HepG2 (cell line): Measurements from ENCODE around the gene INPP1. TPM values are rescaled to one million over a fixed set of nuclear protein-coding genes. Genes with fewer than 3 reads are reported as not detected.
A peak's percentile ranks its signal among the peaks of the same experiment; 100 is the strongest.

ENCODE experiments used
- GPN1 ChIP-seq: sonication (generic); formaldehyde crosslinking; IDR thresholded peaks from 2 replicates; pipeline ENCODE4 v1.5.1; 2020; ENCODE audit warnings: missing genetic modification reagents, borderline replicate concordance
- KDM6A ChIP-seq: IDR thresholded peaks from 2 replicates; pipeline ENCODE4 v1.6.1; 2016; ENCODE audit warnings: low read depth
- PAX8 ChIP-seq: sonication (generic); formaldehyde crosslinking; IDR thresholded peaks from 2 replicates; pipeline ENCODE4 v1.8.0; 2022; ENCODE audit warnings: mild to moderate bottlenecking, missing genetic modification reagents, borderline replicate concordance
- SMAD9 ChIP-seq: sonication (generic); formaldehyde crosslinking; IDR thresholded peaks from 2 replicates; pipeline ENCODE4 v1.5.1; 2020; ENCODE audit warnings: mild to moderate bottlenecking, missing genetic modification reagents
- ZNF484 ChIP-seq: sonication (generic); formaldehyde crosslinking; IDR thresholded peaks from 2 replicates; pipeline ENCODE4 v1.5.1; 2020; ENCODE audit warnings: mild to moderate bottlenecking, low read depth, missing genetic modification reagents, borderline replicate concordance
- ZNF501 ChIP-seq: sonication (generic); formaldehyde crosslinking; IDR thresholded peaks from 2 replicates; pipeline ENCODE4 v1.5.1; 2020; ENCODE audit warnings: mild to moderate bottlenecking, moderate library complexity, missing genetic modification reagents
- ZNF709 ChIP-seq: sonication (generic); formaldehyde crosslinking; IDR thresholded peaks from 2 replicates; pipeline ENCODE4 v1.5.0; 2020; ENCODE audit warnings: mild to moderate bottlenecking, missing genetic modification reagents
- ZNF747 ChIP-seq: sonication (generic); formaldehyde crosslinking; IDR thresholded peaks from 2 replicates; pipeline ENCODE4 v1.8.1; 2023; ENCODE audit warnings: missing genetic modification reagents, mild to moderate bottlenecking, borderline replicate concordance
- ZNF841 ChIP-seq: sonication (generic); formaldehyde crosslinking; IDR thresholded peaks from 2 replicates; pipeline ENCODE4 v1.8.1; 2023; ENCODE audit warnings: missing genetic modification reagents, borderline replicate concordance
- ZSCAN9 ChIP-seq: IDR thresholded peaks from 2 replicates; pipeline ENCODE4 v1.6.1; 2016; ENCODE audit warnings: borderline replicate concordance
- polyA plus RNA-seq, 8 experiments: library from polyadenylated mRNA; depleted of rRNA in 3 of 8; stranded (reverse) in 7 of 8; unstranded in 1 of 8; fragments of >200 nt; fragmentation: Illumina TruSeq in 4 of 8; extraction: Trizol in 4 of 8; gene quantifications; 2 replicates each; pipeline versions ENCODE4 v1.2.1 to v1.2.3, GENCODE V29; 2011 to 2016; ENCODE audit warnings: low read depth in 4 of 8, missing spikeins in 1 of 8, mixed read lengths in 1 of 8; ENCODE audit not compliant: insufficient read depth in 1 of 8
- total RNA-seq, 5 experiments: library from RNA; depleted of rRNA; stranded (reverse); fragments of >200 nt; fragmentation: Illumina TruSeq; extraction: Trizol; gene quantifications; 2 replicates each; pipeline ENCODE4 v1.2.3, GENCODE V29; 2016; ENCODE audit warnings: low read depth in 1 of 5
- TF ChIP-seq, protein P1 (sequence below): IDR thresholded peaks from 2 replicates; pipeline ENCODE4 v1.6.1; 2012; ENCODE audit warnings: low read depth, low read length, improper control_type of control experiment
- TF ChIP-seq, protein P2 (sequence below): sonication (generic); formaldehyde crosslinking; IDR thresholded peaks from 2 replicates; pipeline ENCODE4 v1.4.0; 2020; ENCODE audit warnings: missing genetic modification reagents, mild to moderate bottlenecking, borderline replicate concordance
- TF ChIP-seq, protein P3 (sequence below): sonication (generic); formaldehyde crosslinking; conservative IDR thresholded peaks from 2 replicates; pipeline ENCODE4 v1.4.0; 2020; ENCODE audit warnings: mild to moderate bottlenecking, missing genetic modification reagents, moderate library complexity
- TF ChIP-seq, protein P4 (sequence below): sonication (generic); formaldehyde crosslinking; IDR thresholded peaks from 2 replicates; pipeline ENCODE4 v1.5.0; 2020; ENCODE audit warnings: missing genetic modification reagents

INPP1 gene
- total and polyA plus RNA-seq, 2 of the 13 experiments (the other 11 are each of a cell fraction or from before 2014, with no cell fraction given): 10.0 to 13.3 TPM

DNA sequence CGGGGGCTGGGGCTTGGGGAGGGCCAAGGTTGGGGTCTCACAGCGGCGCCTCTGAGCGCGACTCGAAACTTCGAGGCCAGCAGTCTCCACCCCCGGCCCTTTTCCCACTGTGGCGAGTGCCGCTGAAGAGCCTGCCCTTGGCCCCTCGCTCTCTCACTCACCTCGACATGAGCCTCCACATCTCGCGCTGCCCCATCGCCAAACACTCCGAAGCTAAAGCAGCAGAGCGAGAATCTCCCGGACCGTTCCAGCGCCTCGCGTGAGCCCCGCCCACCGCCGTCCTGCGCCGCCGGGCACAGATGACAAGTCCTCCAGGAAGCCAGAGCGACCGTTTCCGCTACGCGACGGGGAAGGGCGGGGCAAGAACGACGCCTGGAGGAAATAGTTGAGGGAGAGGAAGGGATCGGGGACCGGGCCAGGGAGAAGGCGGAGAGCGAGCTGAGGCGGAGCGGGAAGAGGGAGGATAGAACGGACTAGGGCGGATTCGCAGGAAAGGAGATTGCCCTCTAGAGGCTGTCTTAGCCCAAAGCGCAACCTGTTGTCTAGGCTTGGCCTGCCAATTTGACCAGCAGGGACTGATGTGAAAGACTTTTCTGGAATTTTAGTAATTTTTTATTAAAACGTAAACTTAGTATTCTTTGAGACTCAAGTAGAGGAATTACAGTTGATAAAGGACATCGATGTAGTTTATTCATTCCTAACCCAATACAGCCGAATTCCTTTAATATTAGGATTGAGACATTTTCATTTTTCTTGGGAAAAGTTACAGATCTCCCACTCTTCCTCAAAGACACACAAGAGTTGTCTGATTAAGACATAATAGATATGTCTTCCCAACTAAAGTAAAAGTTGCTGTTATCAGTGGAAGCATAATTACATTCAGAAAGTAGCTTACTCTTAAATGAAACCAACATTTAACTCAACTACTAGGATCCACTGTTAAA, 23.6 kb upstream of the INPP1 start, which contains the start of gene HIBCH (continued):
- TF ChIP-seq, protein P1, sequence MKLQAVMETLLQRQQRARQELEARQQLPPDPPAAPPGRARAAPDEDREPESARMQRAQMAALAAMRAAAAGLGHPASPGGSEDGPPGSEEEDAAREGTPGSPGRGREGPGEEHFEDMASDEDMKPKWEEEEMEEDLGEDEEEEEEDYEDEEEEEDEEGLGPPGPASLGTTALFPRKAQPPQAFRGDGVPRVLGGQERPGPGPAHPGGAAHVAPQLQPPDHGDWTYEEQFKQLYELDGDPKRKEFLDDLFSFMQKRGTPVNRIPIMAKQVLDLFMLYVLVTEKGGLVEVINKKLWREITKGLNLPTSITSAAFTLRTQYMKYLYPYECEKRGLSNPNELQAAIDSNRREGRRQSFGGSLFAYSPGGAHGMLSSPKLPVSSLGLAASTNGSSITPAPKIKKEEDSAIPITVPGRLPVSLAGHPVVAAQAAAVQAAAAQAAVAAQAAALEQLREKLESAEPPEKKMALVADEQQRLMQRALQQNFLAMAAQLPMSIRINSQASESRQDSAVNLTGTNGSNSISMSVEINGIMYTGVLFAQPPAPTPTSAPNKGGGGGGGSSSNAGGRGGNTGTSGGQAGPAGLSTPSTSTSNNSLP: no peak
- TF ChIP-seq ZNF841 (CRISPR knock-in tag) (no peak), ZNF484 (no peak; the same call in 1 of the 2 replicates), ZNF501 (peak; percentile 81), SMAD9 (CRISPR knock-in tag) (no peak), ZSCAN9 (CRISPR knock-in tag) (peak; percentile 96), PAX8 (CRISPR knock-in tag) (0 out of 2 replicates have a peak, but pooled peaks have one; percentile 84), ZNF709 (CRISPR knock-in tag) (0 out of 2 replicates have a peak, but pooled peaks have one; percentile 76), ZNF747 (CRISPR knock-in tag) (peak; percentile 98), GPN1 (CRISPR knock-in tag) (0 out of 2 replicates have a peak, but pooled peaks have one; percentile 44), KDM6A (no peak)
- TF ChIP-seq, protein P2, sequence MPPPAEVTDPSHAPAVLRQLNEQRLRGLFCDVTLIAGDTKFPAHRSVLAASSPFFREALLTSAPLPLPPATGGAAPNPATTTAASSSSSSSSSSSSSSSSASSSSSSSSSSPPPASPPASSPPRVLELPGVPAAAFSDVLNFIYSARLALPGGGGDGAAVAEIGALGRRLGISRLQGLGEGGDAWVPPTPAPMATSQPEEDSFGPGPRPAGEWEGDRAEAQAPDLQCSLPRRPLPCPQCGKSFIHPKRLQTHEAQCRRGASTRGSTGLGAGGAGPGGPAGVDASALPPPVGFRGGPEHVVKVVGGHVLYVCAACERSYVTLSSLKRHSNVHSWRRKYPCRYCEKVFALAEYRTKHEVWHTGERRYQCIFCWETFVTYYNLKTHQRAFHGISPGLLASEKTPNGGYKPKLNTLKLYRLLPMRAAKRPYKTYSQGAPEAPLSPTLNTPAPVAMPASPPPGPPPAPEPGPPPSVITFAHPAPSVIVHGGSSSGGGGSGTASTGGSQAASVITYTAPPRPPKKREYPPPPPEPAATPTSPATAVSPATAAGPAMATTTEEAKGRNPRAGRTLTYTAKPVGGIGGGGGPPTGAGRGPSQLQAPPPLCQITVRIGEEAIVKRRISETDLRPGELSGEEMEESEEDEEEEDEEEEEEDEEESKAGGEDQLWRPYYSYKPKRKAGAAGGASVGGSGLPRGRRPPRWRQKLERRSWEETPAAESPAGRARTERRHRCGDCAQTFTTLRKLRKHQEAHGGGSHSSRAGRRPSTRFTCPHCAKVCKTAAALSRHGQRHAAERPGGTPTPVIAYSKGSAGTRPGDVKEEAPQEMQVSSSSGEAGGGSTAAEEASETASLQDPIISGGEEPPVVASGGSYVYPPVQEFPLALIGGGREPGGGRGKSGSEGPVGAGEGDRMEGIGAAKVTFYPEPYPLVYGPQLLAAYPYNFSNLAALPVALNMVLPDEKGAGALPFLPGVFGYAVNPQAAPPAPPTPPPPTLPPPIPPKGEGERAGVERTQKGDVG: no peak; the same call in 1 of the 2 replicates
- TF ChIP-seq, protein P3, sequence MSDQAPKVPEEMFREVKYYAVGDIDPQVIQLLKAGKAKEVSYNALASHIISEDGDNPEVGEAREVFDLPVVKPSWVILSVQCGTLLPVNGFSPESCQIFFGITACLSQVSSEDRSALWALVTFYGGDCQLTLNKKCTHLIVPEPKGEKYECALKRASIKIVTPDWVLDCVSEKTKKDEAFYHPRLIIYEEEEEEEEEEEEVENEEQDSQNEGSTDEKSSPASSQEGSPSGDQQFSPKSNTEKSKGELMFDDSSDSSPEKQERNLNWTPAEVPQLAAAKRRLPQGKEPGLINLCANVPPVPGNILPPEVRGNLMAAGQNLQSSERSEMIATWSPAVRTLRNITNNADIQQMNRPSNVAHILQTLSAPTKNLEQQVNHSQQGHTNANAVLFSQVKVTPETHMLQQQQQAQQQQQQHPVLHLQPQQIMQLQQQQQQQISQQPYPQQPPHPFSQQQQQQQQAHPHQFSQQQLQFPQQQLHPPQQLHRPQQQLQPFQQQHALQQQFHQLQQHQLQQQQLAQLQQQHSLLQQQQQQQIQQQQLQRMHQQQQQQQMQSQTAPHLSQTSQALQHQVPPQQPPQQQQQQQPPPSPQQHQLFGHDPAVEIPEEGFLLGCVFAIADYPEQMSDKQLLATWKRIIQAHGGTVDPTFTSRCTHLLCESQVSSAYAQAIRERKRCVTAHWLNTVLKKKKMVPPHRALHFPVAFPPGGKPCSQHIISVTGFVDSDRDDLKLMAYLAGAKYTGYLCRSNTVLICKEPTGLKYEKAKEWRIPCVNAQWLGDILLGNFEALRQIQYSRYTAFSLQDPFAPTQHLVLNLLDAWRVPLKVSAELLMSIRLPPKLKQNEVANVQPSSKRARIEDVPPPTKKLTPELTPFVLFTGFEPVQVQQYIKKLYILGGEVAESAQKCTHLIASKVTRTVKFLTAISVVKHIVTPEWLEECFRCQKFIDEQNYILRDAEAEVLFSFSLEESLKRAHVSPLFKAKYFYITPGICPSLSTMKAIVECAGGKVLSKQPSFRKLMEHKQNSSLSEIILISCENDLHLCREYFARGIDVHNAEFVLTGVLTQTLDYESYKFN (CRISPR knock-in tag): peak; percentile 73
- TF ChIP-seq, protein P4, sequence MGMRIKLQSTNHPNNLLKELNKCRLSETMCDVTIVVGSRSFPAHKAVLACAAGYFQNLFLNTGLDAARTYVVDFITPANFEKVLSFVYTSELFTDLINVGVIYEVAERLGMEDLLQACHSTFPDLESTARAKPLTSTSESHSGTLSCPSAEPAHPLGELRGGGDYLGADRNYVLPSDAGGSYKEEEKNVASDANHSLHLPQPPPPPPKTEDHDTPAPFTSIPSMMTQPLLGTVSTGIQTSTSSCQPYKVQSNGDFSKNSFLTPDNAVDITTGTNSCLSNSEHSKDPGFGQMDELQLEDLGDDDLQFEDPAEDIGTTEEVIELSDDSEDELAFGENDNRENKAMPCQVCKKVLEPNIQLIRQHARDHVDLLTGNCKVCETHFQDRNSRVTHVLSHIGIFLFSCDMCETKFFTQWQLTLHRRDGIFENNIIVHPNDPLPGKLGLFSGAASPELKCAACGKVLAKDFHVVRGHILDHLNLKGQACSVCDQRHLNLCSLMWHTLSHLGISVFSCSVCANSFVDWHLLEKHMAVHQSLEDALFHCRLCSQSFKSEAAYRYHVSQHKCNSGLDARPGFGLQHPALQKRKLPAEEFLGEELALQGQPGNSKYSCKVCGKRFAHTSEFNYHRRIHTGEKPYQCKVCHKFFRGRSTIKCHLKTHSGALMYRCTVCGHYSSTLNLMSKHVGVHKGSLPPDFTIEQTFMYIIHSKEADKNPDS (CRISPR knock-in tag): no peak; the same call in 1 of the 2 replicates
